CMK (cell line): ENCODE results near the gene DGCR2.
"Not testable (repeated sequence)": the region's sequence is repeated elsewhere in the genome, so short reads cannot be mapped to it uniquely, and the experiment has no call there.

Experiments
- DNase-seq: peaks from one replicate; pipeline ENCODE4 v3.0.0-alpha.2; 2010; ENCODE audit warnings: low read depth

DGCR2 gene

GRCh38 chr22:19001204-19001603 is 121.0 kb downstream of the DGCR2 start:
- DNase-seq = no peak

- not testable (repeated sequence) for DNase-seq
Measured at GRCh38 chr22:19000106-19000505, 122.1 kb downstream of the DGCR2 start.

GRCh38 chr22:18999416-18999815 is 122.8 kb downstream of the DGCR2 start:
- no peak for DNase-seq

- no peak for DNase-seq
Measured at GRCh38 chr22:18999008-18999407, 123.2 kb downstream of the DGCR2 start.

GRCh38 chr22:18997925-18998315 is 124.3 kb downstream of the DGCR2 start:
- no peak for DNase-seq

- DNase-seq = no peak
Measured at GRCh38 chr22:18997306-18997924, 124.8 kb downstream of the DGCR2 start.

- DNase-seq = no peak
Measured at GRCh38 chr22:18996376-18996900, 125.8 kb downstream of the DGCR2 start.

- DNase-seq = no peak
Measured at GRCh38 chr22:18995327-18995711, 126.9 kb downstream of the DGCR2 start.

GRCh38 chr22:18994701-18995326 is 127.4 kb downstream of the DGCR2 start:
- no peak for DNase-seq

GRCh38 chr22:18994056-18994455 is 128.2 kb downstream of the DGCR2 start:
- DNase-seq = no peak

GRCh38 chr22:18992543-18993198 is 129.5 kb downstream of the DGCR2 start:
- DNase-seq = no peak

GRCh38 chr22:18991821-18992442 is 130.3 kb downstream of the DGCR2 start:
- DNase-seq = no peak

- DNase-seq = no peak
Measured at GRCh38 chr22:18991138-18991432, 131.1 kb downstream of the DGCR2 start.

GRCh38 chr22:18990355-18991137 is 131.7 kb downstream of the DGCR2 start:
- no peak for DNase-seq

GRCh38 chr22:18988958-18989357 is 133.3 kb downstream of the DGCR2 start:
- no peak for DNase-seq

- DNase-seq = no peak
Measured at GRCh38 chr22:18987765-18988164, 134.4 kb downstream of the DGCR2 start.

GRCh38 chr22:18987114-18987513 is 135.1 kb downstream of the DGCR2 start:
- not testable (repeated sequence) for DNase-seq
